ENCODE measurements around the gene TLCD1.

Gene TLCD1

DNA sequence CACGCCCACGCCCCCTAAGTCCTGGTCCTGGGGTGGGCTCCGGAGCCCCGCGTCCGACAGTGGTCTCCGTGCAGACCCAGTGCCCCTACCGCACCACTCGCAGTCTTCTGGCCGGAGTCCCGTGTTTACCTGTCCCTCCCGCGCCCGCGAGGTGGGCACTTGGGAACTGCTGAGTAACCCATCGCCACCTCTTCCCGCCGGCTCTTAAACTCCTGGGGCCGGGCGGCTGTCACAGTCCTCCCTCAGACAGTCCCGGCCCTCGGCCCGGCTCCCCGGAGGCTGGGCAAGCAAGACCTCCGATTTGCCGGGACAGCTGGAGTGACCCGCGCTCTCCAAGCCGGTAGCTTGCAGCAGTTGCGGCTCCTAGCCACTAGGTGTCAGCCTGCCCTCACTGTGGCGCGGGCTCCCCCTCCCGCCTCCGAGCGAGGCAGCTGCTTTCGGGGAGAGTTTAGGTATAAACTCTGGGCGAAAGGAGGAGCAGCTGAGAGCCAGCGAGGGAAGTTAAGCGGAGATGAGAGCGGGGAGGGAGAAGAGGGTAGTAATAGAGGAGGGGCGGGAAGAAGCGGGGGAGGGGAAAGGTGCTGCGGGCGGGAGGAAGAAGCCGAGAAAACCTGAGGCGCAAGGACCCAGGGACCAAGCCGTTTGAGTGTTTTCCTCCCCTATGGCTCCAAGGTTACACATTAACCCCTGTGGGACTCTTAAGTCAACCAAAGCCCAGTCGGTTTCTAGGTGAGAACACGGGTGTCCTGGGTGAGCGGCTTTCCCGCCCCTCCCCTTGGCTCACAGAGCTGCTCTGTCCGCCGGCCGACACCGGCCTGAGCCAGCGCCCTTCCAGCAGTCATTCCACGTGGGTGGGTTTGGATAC lies 826 bp upstream of the TLCD1 start (continued):
- peak; percentile 82 for TF ChIP-seq KLF16 (tag by site-specific recombination; IDR thresholded peaks at IDR 0.05)
- peak; percentile 93 for TF ChIP-seq BCL11B (tag by site-specific recombination; IDR thresholded peaks at IDR 0.05; ENCODE audit: low read depth)
- no peak for TF ChIP-seq ZNF664 (tag by site-specific recombination; IDR thresholded peaks at IDR 0.05)
- peak; percentile 90 for TF ChIP-seq ZFHX2 (tag by site-specific recombination; conservative IDR thresholded peaks at IDR 0.05)
- no peak for TF ChIP-seq ZNF23 (tag by site-specific recombination; IDR thresholded peaks at IDR 0.05; ENCODE audit: borderline replicate concordance)
- TF ChIP-seq ZNF433 (tag by site-specific recombination; IDR thresholded peaks at IDR 0.05; ENCODE audit: low read depth): no peak
- TF ChIP-seq ZNF2 (tag by site-specific recombination; IDR thresholded peaks at IDR 0.05): 0 out of 2 replicates have a peak, but pooled peaks have one; percentile 31
- peak; percentile 79 for TF ChIP-seq ZNF629 (tag by site-specific recombination; IDR thresholded peaks at IDR 0.05)
- peak; percentile 87 for TF ChIP-seq ZNF423 (tag by site-specific recombination; IDR thresholded peaks at IDR 0.05)
- TF ChIP-seq, protein P1, sequence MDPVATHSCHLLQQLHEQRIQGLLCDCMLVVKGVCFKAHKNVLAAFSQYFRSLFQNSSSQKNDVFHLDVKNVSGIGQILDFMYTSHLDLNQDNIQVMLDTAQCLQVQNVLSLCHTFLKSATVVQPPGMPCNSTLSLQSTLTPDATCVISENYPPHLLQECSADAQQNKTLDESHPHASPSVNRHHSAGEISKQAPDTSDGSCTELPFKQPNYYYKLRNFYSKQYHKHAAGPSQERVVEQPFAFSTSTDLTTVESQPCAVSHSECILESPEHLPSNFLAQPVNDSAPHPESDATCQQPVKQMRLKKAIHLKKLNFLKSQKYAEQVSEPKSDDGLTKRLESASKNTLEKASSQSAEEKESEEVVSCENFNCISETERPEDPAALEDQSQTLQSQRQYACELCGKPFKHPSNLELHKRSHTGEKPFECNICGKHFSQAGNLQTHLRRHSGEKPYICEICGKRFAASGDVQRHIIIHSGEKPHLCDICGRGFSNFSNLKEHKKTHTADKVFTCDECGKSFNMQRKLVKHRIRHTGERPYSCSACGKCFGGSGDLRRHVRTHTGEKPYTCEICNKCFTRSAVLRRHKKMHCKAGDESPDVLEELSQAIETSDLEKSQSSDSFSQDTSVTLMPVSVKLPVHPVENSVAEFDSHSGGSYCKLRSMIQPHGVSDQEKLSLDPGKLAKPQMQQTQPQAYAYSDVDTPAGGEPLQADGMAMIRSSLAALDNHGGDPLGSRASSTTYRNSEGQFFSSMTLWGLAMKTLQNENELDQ (tag by site-specific recombination; IDR thresholded peaks at IDR 0.05; ENCODE audit: low read depth): no peak
- TF ChIP-seq ZFP69B (tag by site-specific recombination; IDR thresholded peaks at IDR 0.05): no peak
- TF ChIP-seq ZFP41 (tag by site-specific recombination; IDR thresholded peaks at IDR 0.05; ENCODE audit: borderline replicate concordance): no peak
- TF ChIP-seq ZNF610 (tag by site-specific recombination; IDR thresholded peaks at IDR 0.05; ENCODE audit: borderline replicate concordance): peak; percentile 29; the same call in 1 of the 2 replicates
- no peak for TF ChIP-seq ZNF292 (tag by site-specific recombination; IDR thresholded peaks at IDR 0.05; ENCODE audit: borderline replicate concordance, low read depth)
- TF ChIP-seq, protein P2, sequence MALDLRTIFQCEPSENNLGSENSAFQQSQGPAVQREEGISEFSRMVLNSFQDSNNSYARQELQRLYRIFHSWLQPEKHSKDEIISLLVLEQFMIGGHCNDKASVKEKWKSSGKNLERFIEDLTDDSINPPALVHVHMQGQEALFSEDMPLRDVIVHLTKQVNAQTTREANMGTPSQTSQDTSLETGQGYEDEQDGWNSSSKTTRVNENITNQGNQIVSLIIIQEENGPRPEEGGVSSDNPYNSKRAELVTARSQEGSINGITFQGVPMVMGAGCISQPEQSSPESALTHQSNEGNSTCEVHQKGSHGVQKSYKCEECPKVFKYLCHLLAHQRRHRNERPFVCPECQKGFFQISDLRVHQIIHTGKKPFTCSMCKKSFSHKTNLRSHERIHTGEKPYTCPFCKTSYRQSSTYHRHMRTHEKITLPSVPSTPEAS (tag by site-specific recombination; IDR thresholded peaks at IDR 0.05): no peak
- TF ChIP-seq, protein P3, sequence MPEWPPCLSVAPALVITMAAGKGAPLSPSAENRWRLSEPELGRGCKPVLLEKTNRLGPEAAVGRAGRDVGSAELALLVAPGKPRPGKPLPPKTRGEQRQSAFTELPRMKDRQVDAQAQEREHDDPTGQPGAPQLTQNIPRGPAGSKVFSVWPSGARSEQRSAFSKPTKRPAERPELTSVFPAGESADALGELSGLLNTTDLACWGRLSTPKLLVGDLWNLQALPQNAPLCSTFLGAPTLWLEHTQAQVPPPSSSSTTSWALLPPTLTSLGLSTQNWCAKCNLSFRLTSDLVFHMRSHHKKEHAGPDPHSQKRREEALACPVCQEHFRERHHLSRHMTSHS (tag by site-specific recombination; IDR thresholded peaks at IDR 0.05): no peak
- no peak for TF ChIP-seq ZNF548 (tag by site-specific recombination; IDR thresholded peaks at IDR 0.05)
- no peak for TF ChIP-seq ZNF707 (tag by site-specific recombination; IDR thresholded peaks at IDR 0.05)
- TF ChIP-seq, protein P4, sequence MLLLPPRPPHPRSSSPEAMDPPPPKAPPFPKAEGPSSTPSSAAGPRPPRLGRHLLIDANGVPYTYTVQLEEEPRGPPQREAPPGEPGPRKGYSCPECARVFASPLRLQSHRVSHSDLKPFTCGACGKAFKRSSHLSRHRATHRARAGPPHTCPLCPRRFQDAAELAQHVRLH (tag by site-specific recombination; IDR thresholded peaks at IDR 0.05): peak; percentile 88
- TF ChIP-seq ZSCAN23 (tag by site-specific recombination; IDR thresholded peaks at IDR 0.05): 0 out of 2 replicates have a peak, but pooled peaks have one; percentile 29
- peak; percentile 87 for TF ChIP-seq ZNF660 (tag by site-specific recombination; IDR thresholded peaks at IDR 0.05)
- TF ChIP-seq, protein P5, sequence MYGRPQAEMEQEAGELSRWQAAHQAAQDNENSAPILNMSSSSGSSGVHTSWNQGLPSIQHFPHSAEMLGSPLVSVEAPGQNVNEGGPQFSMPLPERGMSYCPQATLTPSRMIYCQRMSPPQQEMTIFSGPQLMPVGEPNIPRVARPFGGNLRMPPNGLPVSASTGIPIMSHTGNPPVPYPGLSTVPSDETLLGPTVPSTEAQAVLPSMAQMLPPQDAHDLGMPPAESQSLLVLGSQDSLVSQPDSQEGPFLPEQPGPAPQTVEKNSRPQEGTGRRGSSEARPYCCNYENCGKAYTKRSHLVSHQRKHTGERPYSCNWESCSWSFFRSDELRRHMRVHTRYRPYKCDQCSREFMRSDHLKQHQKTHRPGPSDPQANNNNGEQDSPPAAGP (tag by site-specific recombination; IDR thresholded peaks at IDR 0.05): peak; percentile 83
- TF ChIP-seq, protein P6, sequence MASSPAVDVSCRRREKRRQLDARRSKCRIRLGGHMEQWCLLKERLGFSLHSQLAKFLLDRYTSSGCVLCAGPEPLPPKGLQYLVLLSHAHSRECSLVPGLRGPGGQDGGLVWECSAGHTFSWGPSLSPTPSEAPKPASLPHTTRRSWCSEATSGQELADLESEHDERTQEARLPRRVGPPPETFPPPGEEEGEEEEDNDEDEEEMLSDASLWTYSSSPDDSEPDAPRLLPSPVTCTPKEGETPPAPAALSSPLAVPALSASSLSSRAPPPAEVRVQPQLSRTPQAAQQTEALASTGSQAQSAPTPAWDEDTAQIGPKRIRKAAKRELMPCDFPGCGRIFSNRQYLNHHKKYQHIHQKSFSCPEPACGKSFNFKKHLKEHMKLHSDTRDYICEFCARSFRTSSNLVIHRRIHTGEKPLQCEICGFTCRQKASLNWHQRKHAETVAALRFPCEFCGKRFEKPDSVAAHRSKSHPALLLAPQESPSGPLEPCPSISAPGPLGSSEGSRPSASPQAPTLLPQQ (tag by site-specific recombination; IDR thresholded peaks at IDR 0.05): peak; percentile 66; the same call in 1 of the 2 replicates
- TF ChIP-seq GLI2 (tag by site-specific recombination; IDR thresholded peaks at IDR 0.05; ENCODE audit: borderline replicate concordance, low read depth): no peak
- TF ChIP-seq ZSCAN16 (tag by site-specific recombination; IDR thresholded peaks at IDR 0.05): peak; percentile 12; the same call in 1 of the 2 replicates
- TF ChIP-seq, protein P7, sequence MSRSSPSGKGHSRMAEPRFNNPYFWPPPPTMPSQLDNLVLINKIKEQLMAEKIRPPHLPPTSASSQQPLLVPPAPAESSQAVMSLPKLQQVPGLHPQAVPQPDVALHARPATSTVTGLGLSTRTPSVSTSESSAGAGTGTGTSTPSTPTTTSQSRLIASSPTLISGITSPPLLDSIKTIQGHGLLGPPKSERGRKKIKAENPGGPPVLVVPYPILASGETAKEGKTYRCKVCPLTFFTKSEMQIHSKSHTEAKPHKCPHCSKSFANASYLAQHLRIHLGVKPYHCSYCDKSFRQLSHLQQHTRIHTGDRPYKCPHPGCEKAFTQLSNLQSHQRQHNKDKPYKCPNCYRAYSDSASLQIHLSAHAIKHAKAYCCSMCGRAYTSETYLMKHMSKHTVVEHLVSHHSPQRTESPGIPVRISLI (tag by site-specific recombination; IDR thresholded peaks at IDR 0.05): no peak
- peak; percentile 88 for TF ChIP-seq KLF10 (tag by site-specific recombination; IDR thresholded peaks at IDR 0.05)
- TF ChIP-seq TRIM28 (IDR thresholded peaks at IDR 0.05; ENCODE audit: borderline replicate concordance, low read length): 0 out of 2 replicates have a peak, but pooled peaks have one; percentile 42
- TF ChIP-seq, protein P8, sequence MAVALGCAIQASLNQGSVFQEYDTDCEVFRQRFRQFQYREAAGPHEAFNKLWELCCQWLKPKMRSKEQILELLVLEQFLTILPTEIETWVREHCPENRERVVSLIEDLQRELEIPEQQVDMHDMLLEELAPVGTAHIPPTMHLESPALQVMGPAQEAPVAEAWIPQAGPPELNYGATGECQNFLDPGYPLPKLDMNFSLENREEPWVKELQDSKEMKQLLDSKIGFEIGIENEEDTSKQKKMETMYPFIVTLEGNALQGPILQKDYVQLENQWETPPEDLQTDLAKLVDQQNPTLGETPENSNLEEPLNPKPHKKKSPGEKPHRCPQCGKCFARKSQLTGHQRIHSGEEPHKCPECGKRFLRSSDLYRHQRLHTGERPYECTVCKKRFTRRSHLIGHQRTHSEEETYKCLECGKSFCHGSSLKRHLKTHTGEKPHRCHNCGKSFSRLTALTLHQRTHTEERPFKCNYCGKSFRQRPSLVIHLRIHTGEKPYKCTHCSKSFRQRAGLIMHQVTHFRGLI (tag by site-specific recombination; IDR thresholded peaks at IDR 0.05): peak; percentile 44
